ENCODE results near the gene BCORL1. TPM values are rescaled to one million over a fixed set of nuclear protein-coding genes. Genes with fewer than 3 reads are reported as not detected.

Gene BCORL1
- polyA plus RNA-seq, 1 of the 3 experiments (the other 2 are of a cell fraction), result 4.2 TPM

DNA sequence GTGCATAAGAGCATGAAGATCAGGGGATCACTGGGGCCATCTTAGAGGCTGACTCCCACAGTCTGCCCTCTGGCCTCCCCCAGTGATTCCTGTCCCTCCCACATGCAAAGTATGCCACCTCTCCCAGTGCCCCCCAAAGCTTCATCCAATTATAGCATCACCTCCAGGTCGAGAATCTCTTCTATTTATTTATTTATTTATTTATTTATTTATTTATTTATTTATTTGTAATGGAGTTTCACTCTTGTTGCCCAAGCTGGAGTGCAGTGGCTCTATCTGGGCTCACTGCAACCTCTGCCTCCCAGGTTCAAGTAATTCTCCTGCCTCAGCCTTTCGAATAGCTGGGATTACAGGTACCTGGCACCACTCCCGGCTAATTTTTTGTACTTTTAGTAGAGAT lies 50.1 kb downstream of the BCORL1 start:
- no peaks in the 10 kb centered on the region for H3F3A ChIP-seq (replicated peaks; ENCODE audit: insufficient read depth)
- no peak overlapping the region for H3K9ac ChIP-seq
- H3K36me3 ChIP-seq (replicated peaks in 1 of 2; ENCODE audit: control insufficient read depth in 1 of 2, insufficient read depth in 2 of 2, low read length in 1 of 2), result peaks cover 0 to 18% of the 10 kb centered on the region in 2 experiments
- H3K4me1 ChIP-seq (ENCODE audit: control insufficient read depth in 1 of 2, insufficient read depth in 2 of 2, low read depth in 1 of 2, low read length in 1 of 2), result no peaks in the 10 kb centered on the region
- no peak overlapping the region for H3K4me3 ChIP-seq (ENCODE audit: low read depth in 2 of 2, low read length in 1 of 2)
- no peak overlapping the region for H3K4me2 ChIP-seq
- H3K27me3 ChIP-seq (ENCODE audit: insufficient read depth), result peaks cover 25% of the 10 kb centered on the region; the same call in 1 of the 2 replicates
- H3K27ac ChIP-seq (ENCODE audit: low read depth in 2 of 2, low read length in 1 of 2), result no peak overlapping the region
- DNase-seq, result no peak
- no peaks in the 10 kb centered on the region for H3K79me2 ChIP-seq (ENCODE audit: insufficient read depth)
- 54% methylated on average over 3 of the region's 3 CpGs for WGBS (ENCODE audit: low lambda C conversion rate)
- H2AFZ ChIP-seq (ENCODE audit: low read depth), result no peak overlapping the region
- TF ChIP-seq REST (IDR thresholded peaks at IDR 0.05; ENCODE audit: low read depth, low read length) (no peak), POLR2AphosphoS5 (IDR thresholded peaks at IDR 0.05; ENCODE audit: low read depth, low read length) (no peak)
- no peaks in the 10 kb centered on the region for H3K9me2 ChIP-seq
- CTCF ChIA-PET, result interaction anchor here (1.1 to 1.3 kb wide), 2 partner anchors 28 to 428 kb away, joined by 3 to 5 read pairs; no protein-coding TSS in a partner anchor
- no peaks in the 10 kb centered on the region for H4K20me1 ChIP-seq (ENCODE audit: insufficient read depth)
- POLR2A ChIA-PET, result no interaction called here
- no peaks in the 10 kb centered on the region for H3K9me3 ChIP-seq

GRCh38 chrX:130034178-130034577 lies 51.7 kb downstream of the BCORL1 start:
- H3K4me3 ChIP-seq (ENCODE audit: low read depth in 2 of 2, low read length in 1 of 2), result no peak overlapping the region
- no peaks in the 10 kb centered on the region for H4K20me1 ChIP-seq (ENCODE audit: insufficient read depth)
- H3K9me2 ChIP-seq, result no peaks in the 10 kb centered on the region
- H2AFZ ChIP-seq (ENCODE audit: low read depth), result no peak overlapping the region
- H3K79me2 ChIP-seq (ENCODE audit: insufficient read depth), result no peaks in the 10 kb centered on the region
- H3K9me3 ChIP-seq, result no peaks in the 10 kb centered on the region
- CTCF ChIA-PET, result interaction anchor here (0.8 to 1.5 kb wide), 5 partner anchors 8 to 109 kb away, joined by 3 to 5 read pairs (median 3); no protein-coding TSS in a partner anchor
- no peak overlapping the region for H3K27ac ChIP-seq (ENCODE audit: low read depth in 2 of 2, low read length in 1 of 2)
- WGBS (ENCODE audit: low lambda C conversion rate), result 35% methylated on average over 6 of the region's 7 CpGs
- no peak for DNase-seq
- no peaks in the 10 kb centered on the region for H3K4me1 ChIP-seq (ENCODE audit: control insufficient read depth in 1 of 2, insufficient read depth in 2 of 2, low read depth in 1 of 2, low read length in 1 of 2)
- no peaks in the 10 kb centered on the region for H3F3A ChIP-seq (replicated peaks; ENCODE audit: insufficient read depth)
- peaks cover 0 to 14% of the 10 kb centered on the region in 2 experiments for H3K36me3 ChIP-seq (replicated peaks in 1 of 2; ENCODE audit: control insufficient read depth in 1 of 2, insufficient read depth in 2 of 2, low read length in 1 of 2)
- no peak overlapping the region for H3K9ac ChIP-seq
- no peak overlapping the region for H3K4me2 ChIP-seq
- peaks cover 28% of the 10 kb centered on the region for H3K27me3 ChIP-seq (ENCODE audit: insufficient read depth)
- TF ChIP-seq RFX5 (IDR thresholded peaks at IDR 0.05; ENCODE audit: low read length), result no peak
- TF ChIP-seq MAX (IDR thresholded peaks at IDR 0.05; ENCODE audit: low read depth), result no peak
- TF ChIP-seq MEF2A (IDR thresholded peaks at IDR 0.05; ENCODE audit: borderline replicate concordance, low read depth), result no peak
- no peak for TF ChIP-seq POLR2AphosphoS5 (IDR thresholded peaks at IDR 0.05; ENCODE audit: low read depth, low read length)
- no peak for TF ChIP-seq ELF1 (IDR thresholded peaks at IDR 0.05)
- no peak for TF ChIP-seq TCF12 (IDR thresholded peaks at IDR 0.05)
- no peak for TF ChIP-seq USF2 (IDR thresholded peaks at IDR 0.05; ENCODE audit: borderline replicate concordance, low read depth, low read length)
- no peak for TF ChIP-seq CHD2 (IDR thresholded peaks at IDR 0.05; ENCODE audit: low read length, partially characterized antibody)
- TF ChIP-seq RAD21 (IDR thresholded peaks at IDR 0.05; ENCODE audit: low read length), result no peak
- POLR2A ChIA-PET, result no interaction called here

All from SK-N-SH (cell line).